ENCODE measurements around the gene FOLR1.

Gene FOLR1

DNA sequence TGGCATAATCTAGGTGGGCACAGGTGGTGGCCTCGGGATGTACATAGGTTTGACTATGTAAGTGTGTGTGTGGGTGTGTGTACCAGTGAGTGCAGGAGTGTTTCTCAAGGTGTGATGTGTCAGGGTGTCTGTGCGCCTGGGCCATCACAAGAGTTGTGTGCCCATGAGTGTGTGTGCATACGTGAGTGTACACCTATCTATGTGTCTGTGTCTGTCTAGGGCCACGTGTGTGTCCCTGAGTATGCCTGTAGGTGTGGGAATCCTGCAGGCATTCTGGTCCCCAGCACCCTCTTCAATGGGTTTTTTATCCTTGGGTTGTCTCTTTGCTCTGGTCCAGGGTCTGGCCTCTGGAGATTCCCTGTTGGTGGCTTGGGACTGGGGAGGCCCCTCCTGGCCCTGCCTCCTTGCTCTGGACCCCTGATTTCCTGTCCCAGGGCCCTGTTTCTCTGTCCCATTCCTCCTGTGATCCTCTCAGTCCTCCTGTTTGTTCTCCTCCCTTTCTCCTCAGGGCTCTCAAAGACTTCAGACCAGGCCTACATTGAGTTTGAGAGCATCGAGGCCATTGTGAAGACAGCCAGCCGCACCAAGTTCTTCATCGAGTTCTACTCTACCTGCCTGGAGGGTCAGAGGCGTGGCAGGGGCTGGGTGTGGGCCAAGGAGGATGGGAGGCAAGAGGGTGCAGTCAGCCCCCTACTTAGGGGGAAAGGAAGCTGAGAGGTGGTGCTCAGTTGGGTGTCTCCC is 42.0 kb downstream of the FOLR1 start:
- no peak overlapping the region for H3K4me3 ChIP-seq (ENCODE audit: control insufficient read depth, low read depth, low read length)
- TF ChIP-seq, protein P1, sequence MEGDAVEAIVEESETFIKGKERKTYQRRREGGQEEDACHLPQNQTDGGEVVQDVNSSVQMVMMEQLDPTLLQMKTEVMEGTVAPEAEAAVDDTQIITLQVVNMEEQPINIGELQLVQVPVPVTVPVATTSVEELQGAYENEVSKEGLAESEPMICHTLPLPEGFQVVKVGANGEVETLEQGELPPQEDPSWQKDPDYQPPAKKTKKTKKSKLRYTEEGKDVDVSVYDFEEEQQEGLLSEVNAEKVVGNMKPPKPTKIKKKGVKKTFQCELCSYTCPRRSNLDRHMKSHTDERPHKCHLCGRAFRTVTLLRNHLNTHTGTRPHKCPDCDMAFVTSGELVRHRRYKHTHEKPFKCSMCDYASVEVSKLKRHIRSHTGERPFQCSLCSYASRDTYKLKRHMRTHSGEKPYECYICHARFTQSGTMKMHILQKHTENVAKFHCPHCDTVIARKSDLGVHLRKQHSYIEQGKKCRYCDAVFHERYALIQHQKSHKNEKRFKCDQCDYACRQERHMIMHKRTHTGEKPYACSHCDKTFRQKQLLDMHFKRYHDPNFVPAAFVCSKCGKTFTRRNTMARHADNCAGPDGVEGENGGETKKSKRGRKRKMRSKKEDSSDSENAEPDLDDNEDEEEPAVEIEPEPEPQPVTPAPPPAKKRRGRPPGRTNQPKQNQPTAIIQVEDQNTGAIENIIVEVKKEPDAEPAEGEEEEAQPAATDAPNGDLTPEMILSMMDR (IDR thresholded peaks at IDR 0.05; ENCODE audit: control insufficient read depth, insufficient read depth, low read depth, low read length, missing control alignments) = no peak
- DNase-seq (ENCODE audit: low read depth) = no peak

DNA sequence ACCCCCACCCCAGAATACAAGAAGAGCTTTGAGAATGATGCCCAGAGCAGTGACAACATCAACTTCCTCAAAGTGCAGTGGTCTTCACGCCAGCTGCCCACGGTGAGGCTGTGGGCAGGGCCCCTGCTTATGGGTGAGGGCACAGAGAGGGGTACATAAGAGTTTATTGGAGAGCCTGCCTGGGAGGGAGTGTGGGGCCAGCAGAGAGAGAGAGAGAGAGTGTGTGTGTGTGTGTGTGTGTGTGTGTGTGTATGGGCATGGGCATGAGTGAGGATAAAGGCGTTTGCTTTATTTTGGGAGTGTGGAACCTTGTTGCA is 42.5 kb downstream of the FOLR1 start:
- TF ChIP-seq, protein P1 (IDR thresholded peaks at IDR 0.05; ENCODE audit: control insufficient read depth, insufficient read depth, low read depth, low read length, missing control alignments) = no peak
- DNase-seq (ENCODE audit: low read depth) = no peak

DNA sequence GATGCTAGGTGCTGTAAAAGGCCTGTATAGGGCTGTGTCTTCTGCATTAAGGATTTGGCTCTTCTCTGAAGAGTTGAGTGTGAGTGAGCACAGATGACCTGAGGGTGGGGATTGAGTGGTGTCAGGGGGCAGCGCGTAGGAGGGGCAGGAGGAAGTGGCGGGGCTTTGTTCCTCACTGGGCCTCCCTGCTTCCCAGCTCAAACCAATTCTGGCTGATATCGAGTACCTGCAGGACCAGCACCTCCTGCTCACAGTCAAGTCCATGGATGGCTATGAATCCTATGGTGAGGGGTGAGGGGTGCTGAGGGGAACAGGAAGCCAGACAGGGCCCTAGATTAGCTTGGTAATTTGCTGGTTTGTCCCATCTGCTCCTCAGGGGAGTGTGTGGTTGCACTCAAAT is 43.0 kb downstream of the FOLR1 start:
- no peak overlapping the region for H3K4me3 ChIP-seq (ENCODE audit: control insufficient read depth, low read depth, low read length)
- no peak for DNase-seq (ENCODE audit: low read depth)
- TF ChIP-seq, protein P1 (IDR thresholded peaks at IDR 0.05; ENCODE audit: control insufficient read depth, insufficient read depth, low read depth, low read length, missing control alignments) = no peak

More for the DNA sequence above, 42.5 kb downstream of the FOLR1 start:
- no peak overlapping the region for H3K4me3 ChIP-seq (ENCODE audit: control insufficient read depth, low read depth, low read length)

DNA sequence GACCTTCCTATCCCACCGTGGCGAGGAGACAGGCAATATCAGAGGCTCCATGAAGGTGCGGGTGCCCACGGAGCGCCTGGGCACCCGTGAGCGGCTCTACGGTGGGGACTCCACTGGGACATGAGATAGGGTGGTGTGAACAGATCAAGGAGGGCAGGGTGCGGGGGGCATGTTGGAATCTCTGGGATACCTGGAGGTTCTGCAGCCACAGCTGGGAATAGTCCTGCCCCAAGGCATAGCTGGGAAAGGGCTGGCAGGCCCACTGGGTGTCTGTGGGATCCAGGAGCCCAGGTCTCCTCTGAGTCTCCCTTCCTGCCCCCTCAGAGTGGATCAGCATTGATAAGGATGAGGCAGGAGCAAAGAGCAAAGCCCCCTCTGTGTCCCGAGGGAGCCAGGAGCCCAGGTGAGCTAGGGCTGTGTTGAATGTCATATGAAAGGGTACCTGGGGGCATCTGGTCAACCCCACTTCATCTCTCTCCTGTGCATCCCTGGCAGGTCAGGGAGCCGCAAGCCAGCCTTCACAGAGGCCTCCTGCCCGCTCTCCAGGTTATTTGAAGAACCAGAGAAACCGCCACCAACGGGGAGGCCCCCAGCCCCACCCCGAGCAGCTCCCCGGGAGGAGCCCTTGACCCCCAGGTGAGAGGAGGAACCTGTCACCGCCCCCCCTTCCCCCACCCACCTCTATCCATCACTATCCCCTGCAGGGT is 43.6 kb downstream of the FOLR1 start:
- DNase-seq (ENCODE audit: low read depth) = no peak
- TF ChIP-seq, protein P1 (IDR thresholded peaks at IDR 0.05; ENCODE audit: control insufficient read depth, insufficient read depth, low read depth, low read length, missing control alignments) = no peak
- H3K4me3 ChIP-seq (ENCODE audit: control insufficient read depth, low read depth, low read length) = no peak overlapping the region

DNA sequence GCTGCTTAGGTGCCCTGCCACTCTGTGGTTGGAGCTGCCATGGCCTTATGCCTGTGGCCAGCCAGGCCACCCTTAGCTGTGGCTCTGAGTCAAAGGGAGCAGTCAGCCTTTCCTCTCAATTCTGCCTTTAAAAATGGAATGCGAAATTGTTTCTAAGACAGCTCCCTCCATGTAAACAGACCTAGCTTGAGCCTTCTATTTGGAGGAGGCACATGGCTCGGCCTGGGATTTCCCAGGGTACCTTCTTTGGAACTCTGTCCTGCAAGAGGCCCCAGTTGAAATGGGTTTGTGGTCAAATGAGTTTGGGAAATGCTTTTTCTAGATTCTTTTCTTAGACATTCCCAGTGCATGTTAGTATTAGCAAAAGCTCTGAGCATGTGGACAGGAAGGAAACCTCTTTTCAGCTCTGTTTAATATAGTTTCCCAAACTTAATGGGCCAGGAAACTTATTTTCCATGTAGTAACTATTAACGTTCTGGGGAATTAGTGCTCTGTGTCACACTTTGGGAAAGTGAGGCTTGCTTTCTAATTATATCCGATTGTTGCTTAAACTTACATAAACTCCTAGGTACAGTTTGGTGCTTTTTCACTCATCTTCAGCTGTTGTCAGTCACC is 44.2 kb downstream of the FOLR1 start:
- TF ChIP-seq, protein P1 (IDR thresholded peaks at IDR 0.05; ENCODE audit: control insufficient read depth, insufficient read depth, low read depth, low read length, missing control alignments) = no peak
- H3K4me3 ChIP-seq (ENCODE audit: control insufficient read depth, low read depth, low read length) = no peak overlapping the region
- no peak for DNase-seq (ENCODE audit: low read depth)

DNA sequence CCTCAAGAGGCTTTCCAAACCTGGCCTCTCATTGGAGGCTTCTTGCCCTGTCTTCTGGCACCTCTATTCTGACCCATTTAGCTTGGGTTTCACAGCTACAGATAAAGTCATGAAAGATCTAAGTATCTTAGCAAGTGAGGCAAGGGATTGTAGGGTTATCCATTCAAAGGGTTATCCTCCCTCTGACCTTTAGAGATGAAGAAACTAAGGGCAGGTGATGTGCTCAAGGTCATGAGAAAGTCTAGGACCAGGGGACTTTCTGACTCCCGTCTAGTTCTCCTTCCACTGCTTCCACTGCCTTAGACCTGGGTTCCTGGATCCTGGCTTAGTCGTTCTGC is 44.8 kb downstream of the FOLR1 start:
- H3K4me3 ChIP-seq (ENCODE audit: control insufficient read depth, low read depth, low read length) = no peak overlapping the region
- TF ChIP-seq, protein P1 (IDR thresholded peaks at IDR 0.05; ENCODE audit: control insufficient read depth, insufficient read depth, low read depth, low read length, missing control alignments) = no peak
- no peak for DNase-seq (ENCODE audit: low read depth)

Measured in AG09309 (cell line).